ENCODE measurements around the gene FMO5. TPM values are rescaled to one million over a fixed set of nuclear protein-coding genes. Genes with fewer than 3 reads are reported as not detected.
A peak's percentile ranks its signal among the peaks of the same experiment; 100 is the strongest.

The FMO5 gene, protein sequence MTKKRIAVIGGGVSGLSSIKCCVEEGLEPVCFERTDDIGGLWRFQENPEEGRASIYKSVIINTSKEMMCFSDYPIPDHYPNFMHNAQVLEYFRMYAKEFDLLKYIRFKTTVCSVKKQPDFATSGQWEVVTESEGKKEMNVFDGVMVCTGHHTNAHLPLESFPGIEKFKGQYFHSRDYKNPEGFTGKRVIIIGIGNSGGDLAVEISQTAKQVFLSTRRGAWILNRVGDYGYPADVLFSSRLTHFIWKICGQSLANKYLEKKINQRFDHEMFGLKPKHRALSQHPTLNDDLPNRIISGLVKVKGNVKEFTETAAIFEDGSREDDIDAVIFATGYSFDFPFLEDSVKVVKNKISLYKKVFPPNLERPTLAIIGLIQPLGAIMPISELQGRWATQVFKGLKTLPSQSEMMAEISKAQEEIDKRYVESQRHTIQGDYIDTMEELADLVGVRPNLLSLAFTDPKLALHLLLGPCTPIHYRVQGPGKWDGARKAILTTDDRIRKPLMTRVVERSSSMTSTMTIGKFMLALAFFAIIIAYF
- polyA plus RNA-seq: 100 to 1,000 TPM in 1 of 4 donors, 10 to 100 TPM in 3; 15.3 to 115 (median 54.2) TPM
- long read RNA-seq, donor 1: 0 reads
- long read RNA-seq, donor 2, partial matches to known transcripts: 0 of 2 reads
- long read RNA-seq, donor 2, other reads (novel, unspliced or antisense): 0 of 2 reads
- long read RNA-seq, donor 3, partial matches to known transcripts: 0 of 1 reads
- long read RNA-seq, donor 3, other reads (novel, unspliced or antisense): 0 of 1 reads
- long read RNA-seq, donor 4: 0 reads
- long read RNA-seq, donor 5, partial matches to known transcripts: 0 of 1 reads
- long read RNA-seq, donor 5, other reads (novel, unspliced or antisense): 0 of 1 reads
- long read RNA-seq, donor 6: 0 reads
- long read RNA-seq, donor 7: 0 reads
- long read RNA-seq, donor 8: 0 reads
- long read RNA-seq, donor 9: 0 reads
- long read RNA-seq, donor 10, partial matches to known transcripts: 7 of 11 reads
- long read RNA-seq, donor 10, other reads (novel, unspliced or antisense): 0 of 11 reads

DNA sequence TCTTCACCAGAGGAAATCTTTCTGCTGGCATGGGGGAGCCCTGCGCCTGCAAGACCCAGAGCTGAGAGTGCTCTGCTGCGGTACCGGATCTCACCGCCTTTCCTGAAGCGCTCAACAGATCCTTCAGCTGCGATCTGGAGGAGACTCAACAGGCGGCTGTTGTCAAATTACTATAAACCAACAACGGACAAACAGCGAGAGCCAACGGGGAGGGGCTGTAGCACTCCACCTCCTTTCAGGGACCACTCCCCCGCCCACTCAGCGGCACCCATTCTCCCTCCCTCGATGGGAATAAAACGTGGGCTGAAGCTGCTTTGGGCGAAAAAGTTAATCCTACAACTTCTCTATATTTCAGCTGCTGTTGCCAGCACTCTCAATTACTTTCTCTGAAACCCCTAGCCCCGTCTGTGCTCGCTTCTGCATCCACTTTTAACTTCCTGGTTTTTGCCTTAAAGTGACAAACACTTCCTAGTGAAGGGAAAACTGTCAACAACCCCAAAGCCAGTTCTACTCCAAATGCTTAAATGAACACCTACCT, at the start of gene FMO5:
TSS of gene FMO5 (minus strand) at position 147 of the 538 bp plus-strand sequence. CDS start 310 bp downstream, outside the sequence.
- FAIRE-seq (no peak), DNase-seq (peak; percentile 73 to 75)
- H3K36me3 ChIP-seq (ENCODE audit: control insufficient read depth in 3 of 3, insufficient read depth in 2 of 3, low read depth in 1 of 3, low read length in 3 of 3): peaks cover 0 to 2% (median 0%) of the 10 kb centered on the region in 3 donors
- H3K27ac ChIP-seq (ENCODE audit: low read depth in 1 of 3, low read length in 2 of 3): peak within 1 kb of the TSS; percentile 83 to 86 (median 84)
- H3K4me1 ChIP-seq (ENCODE audit: control insufficient read depth in 3 of 3, insufficient read depth in 2 of 3, low read depth in 1 of 3, low read length in 2 of 3): peaks cover 0 to 2% (median 0%) of the 10 kb centered on the region in 3 donors
- H3K9me3 ChIP-seq (ENCODE audit: control insufficient read depth in 2 of 2, insufficient read depth in 1 of 2, low read depth in 1 of 2, low read length in 1 of 2): no peaks in the 10 kb centered on the region
- H3K4me3 ChIP-seq (ENCODE audit: low read depth in 1 of 3, low read length in 3 of 3): peak within 1 kb of the TSS; percentile 53 to 57 (median 57)
- 0 to 2% (median 0%) methylated on average over 17 of the region's 17 CpGs for WGBS, 3 donors
- no peaks in the 10 kb centered on the region for H3K27me3 ChIP-seq (ENCODE audit: control insufficient read depth in 3 of 3, insufficient read depth in 3 of 3, low read length in 3 of 3)

DNA sequence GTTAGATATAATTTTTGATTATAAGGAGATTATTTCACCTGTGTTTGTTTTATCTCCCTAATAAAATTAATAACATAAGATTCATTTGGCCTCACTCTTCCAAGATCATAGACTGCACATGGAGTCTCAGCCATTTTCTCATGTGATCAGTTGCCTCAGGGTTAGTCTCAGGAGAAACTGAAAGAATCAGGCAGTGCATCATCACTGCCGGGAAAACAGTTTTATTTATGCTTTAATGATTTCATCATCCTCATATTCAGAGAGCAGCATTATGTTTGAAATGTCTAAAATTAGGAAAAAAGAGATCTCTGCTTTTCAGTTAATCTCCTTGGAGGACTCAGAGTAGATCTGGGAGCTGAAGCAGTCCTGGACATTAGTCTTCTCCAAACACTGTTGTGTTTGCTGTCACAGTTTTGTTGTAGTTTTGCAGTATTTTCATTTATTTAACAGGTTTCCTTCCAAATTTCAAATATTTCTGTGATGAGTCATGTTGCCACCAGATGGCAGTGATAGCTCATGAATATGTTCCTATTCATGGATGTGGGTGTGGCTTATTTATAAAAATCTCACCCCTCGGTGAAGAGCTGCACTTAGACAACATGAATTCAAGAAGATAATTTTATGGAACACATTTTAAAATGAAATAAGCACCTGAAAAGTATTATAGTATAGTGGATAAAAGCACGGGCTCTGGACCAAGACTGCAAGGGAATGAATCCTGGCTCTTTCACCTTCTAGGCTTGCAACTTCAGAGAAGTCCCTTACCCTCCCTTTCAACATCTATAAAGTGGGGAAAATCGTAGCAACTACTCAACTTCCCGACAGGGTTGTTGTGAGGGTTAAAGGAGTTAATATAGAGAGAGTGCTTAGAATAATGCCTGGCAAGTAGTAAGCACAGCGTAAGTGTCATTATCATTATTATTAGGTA, 48.5 kb upstream of the FMO5 start:
- H3K27ac ChIP-seq (ENCODE audit: low read depth in 1 of 3, low read length in 2 of 3): no peak overlapping the region
- 49 to 62% (median 54%) methylated on average over 6 of the region's 6 CpGs for WGBS, 3 donors
- H3K36me3 ChIP-seq (ENCODE audit: control insufficient read depth in 3 of 3, insufficient read depth in 2 of 3, low read depth in 1 of 3, low read length in 3 of 3): peaks cover 17 to 27% (median 20%) of the 10 kb centered on the region in 3 donors
- H3K27me3 ChIP-seq (ENCODE audit: control insufficient read depth in 3 of 3, insufficient read depth in 3 of 3, low read length in 3 of 3): no peaks in the 10 kb centered on the region
- no peaks in the 10 kb centered on the region for H3K4me1 ChIP-seq (ENCODE audit: control insufficient read depth in 3 of 3, insufficient read depth in 2 of 3, low read depth in 1 of 3, low read length in 2 of 3)
- no peak for FAIRE-seq
- H3K4me3 ChIP-seq (ENCODE audit: low read depth in 1 of 3, low read length in 3 of 3): no peak overlapping the region
- DNase-seq: peak; percentile 27 to 46
- H3K9me3 ChIP-seq (ENCODE audit: control insufficient read depth in 2 of 2, insufficient read depth in 1 of 2, low read depth in 1 of 2, low read length in 1 of 2): no peaks in the 10 kb centered on the region

DNA sequence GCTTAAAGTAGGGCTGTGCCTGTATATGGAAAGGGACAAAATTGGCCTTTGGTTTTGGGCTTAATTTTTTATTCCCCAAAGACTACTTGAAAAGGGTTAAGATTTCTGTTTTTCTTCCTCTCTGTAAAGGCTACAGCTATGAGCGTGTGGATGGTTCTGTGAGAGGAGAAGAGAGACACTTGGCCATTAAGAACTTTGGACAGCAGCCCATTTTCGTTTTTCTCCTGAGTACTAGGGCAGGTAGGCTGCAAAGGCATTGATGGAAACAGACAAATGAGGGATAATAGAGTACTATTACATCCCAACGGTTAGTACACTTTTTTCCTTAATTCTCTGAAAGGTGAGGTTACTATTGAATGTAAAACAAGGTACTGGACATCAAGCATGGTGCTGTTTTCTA, 46.9 kb upstream of the FMO5 start:
- FAIRE-seq (no peak), DNase-seq (no peak)
- H3K4me1 ChIP-seq (ENCODE audit: control insufficient read depth in 3 of 3, insufficient read depth in 2 of 3, low read depth in 1 of 3, low read length in 2 of 3): no peaks in the 10 kb centered on the region
- H3K4me3 ChIP-seq (ENCODE audit: low read depth in 1 of 3, low read length in 3 of 3): no peak overlapping the region
- WGBS, 3 donors: 53 to 66% (median 60%) methylated on average over 3 of the region's 3 CpGs
- H3K36me3 ChIP-seq (ENCODE audit: control insufficient read depth in 3 of 3, insufficient read depth in 2 of 3, low read depth in 1 of 3, low read length in 3 of 3): peaks cover 16 to 21% (median 20%) of the 10 kb centered on the region in 3 donors
- no peaks in the 10 kb centered on the region for H3K9me3 ChIP-seq (ENCODE audit: control insufficient read depth in 2 of 2, insufficient read depth in 1 of 2, low read depth in 1 of 2, low read length in 1 of 2)
- H3K27me3 ChIP-seq (ENCODE audit: control insufficient read depth in 3 of 3, insufficient read depth in 3 of 3, low read length in 3 of 3): no peaks in the 10 kb centered on the region
- no peak overlapping the region for H3K27ac ChIP-seq (ENCODE audit: low read depth in 1 of 3, low read length in 2 of 3)

DNA sequence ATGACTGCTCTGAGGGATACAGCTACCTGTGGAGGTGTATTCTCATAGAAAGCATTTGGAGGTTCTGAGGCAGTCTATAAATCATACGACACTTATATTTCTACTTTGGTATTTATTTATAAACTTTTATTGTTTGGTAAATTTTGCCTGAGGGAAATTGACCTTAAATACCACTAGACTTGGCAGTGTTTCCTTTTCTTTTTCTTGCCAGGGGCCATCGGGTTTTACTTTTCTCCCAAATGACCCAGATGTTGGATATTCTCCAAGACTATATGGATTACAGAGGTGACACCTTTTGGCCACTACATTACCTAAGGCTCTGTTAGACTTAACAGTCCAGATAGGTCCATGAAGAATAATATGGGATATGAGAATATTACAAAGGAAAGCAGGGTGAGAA, 45.6 kb upstream of the FMO5 start:
- Histone ChIP-seq H3K4me1 (ENCODE audit: control insufficient read depth in 3 of 3, insufficient read depth in 2 of 3, low read depth in 1 of 3, low read length in 2 of 3) (no peaks in the 10 kb centered on the region), H3K36me3 (ENCODE audit: control insufficient read depth in 3 of 3, insufficient read depth in 2 of 3, low read depth in 1 of 3, low read length in 3 of 3) (peaks cover 12 to 20% (median 14%) of the 10 kb centered on the region in 3 donors)
- WGBS, 3 donors: 51 to 63% (median 61%) methylated on average over 2 of the region's 2 CpGs

DNA sequence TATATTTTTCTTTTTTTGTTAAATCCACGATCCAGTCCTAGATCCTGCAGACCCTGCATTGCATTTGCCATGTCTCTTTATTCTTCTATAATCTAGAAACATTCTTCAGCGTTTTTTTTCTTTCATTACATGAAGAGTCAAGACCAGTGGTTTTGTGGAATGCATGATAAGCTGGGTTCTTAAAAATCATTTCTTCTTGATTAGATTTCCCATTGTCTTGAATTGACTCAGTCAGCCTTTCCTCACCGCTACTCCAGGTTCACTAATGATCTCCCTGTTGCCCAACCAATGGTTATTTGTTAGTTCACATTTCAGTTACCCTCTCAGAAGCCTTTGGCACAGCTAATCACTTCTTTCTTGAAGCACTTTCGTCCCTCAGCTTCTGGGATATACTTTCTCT, 42.6 kb upstream of the FMO5 start:
- DNase-seq (no peak), FAIRE-seq (no peak)
- Histone ChIP-seq H3K9me3 (ENCODE audit: control insufficient read depth in 2 of 2, insufficient read depth in 1 of 2, low read depth in 1 of 2, low read length in 1 of 2) (no peaks in the 10 kb centered on the region), H3K27ac (ENCODE audit: low read depth in 1 of 3, low read length in 2 of 3) (no peak overlapping the region), H3K27me3 (ENCODE audit: control insufficient read depth in 3 of 3, insufficient read depth in 3 of 3, low read length in 3 of 3) (no peaks in the 10 kb centered on the region), H3K4me1 (ENCODE audit: control insufficient read depth in 3 of 3, insufficient read depth in 2 of 3, low read depth in 1 of 3, low read length in 2 of 3) (no peaks in the 10 kb centered on the region), H3K4me3 (ENCODE audit: low read depth in 1 of 3, low read length in 3 of 3) (no peak overlapping the region), H3K36me3 (ENCODE audit: control insufficient read depth in 3 of 3, insufficient read depth in 2 of 3, low read depth in 1 of 3, low read length in 3 of 3) (peaks cover 9 to 21% (median 14%) of the 10 kb centered on the region in 3 donors)
- 94 to 95% (median 94%) methylated on average over 4 of the region's 4 CpGs for WGBS, 3 donors

More for the DNA sequence above, 45.6 kb upstream of the FMO5 start:
- FAIRE-seq (no peak), DNase-seq (no peak)
- H3K4me3 ChIP-seq (ENCODE audit: low read depth in 1 of 3, low read length in 3 of 3): no peak overlapping the region
- H3K9me3 ChIP-seq (ENCODE audit: control insufficient read depth in 2 of 2, insufficient read depth in 1 of 2, low read depth in 1 of 2, low read length in 1 of 2): no peaks in the 10 kb centered on the region
- H3K27ac ChIP-seq (ENCODE audit: low read depth in 1 of 3, low read length in 2 of 3): no peak overlapping the region
- no peaks in the 10 kb centered on the region for H3K27me3 ChIP-seq (ENCODE audit: control insufficient read depth in 3 of 3, insufficient read depth in 3 of 3, low read length in 3 of 3)

DNA sequence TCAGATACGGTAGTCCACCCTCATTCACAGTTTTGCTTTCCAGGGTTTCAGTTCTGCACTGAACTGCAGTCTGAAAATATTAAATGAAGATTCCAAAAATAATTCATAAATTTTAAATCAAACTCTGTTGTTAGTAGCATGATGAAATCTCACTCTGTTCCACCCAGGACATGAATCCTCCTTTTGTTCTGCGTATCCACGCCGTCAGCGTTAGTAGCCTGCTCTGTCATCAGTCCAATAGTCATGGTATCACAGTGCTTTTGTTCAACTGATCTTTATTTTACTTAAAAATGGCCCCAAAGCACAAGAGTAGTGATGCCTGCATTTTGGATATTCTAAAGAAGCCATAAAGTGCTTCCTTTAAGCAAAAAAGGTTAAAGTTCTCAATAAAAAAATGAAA, 41.2 kb upstream of the FMO5 start:
- no peak for FAIRE-seq
- Histone ChIP-seq H3K9me3 (ENCODE audit: control insufficient read depth in 2 of 2, insufficient read depth in 1 of 2, low read depth in 1 of 2, low read length in 1 of 2) (peaks cover 0 to 3% of the 10 kb centered on the region in 2 donors), H3K27ac (ENCODE audit: low read depth in 1 of 3, low read length in 2 of 3) (no peak overlapping the region), H3K36me3 (ENCODE audit: control insufficient read depth in 3 of 3, insufficient read depth in 2 of 3, low read depth in 1 of 3, low read length in 3 of 3) (peaks cover 5 to 18% (median 14%) of the 10 kb centered on the region in 3 donors), H3K4me1 (ENCODE audit: control insufficient read depth in 3 of 3, insufficient read depth in 2 of 3, low read depth in 1 of 3, low read length in 2 of 3) (no peaks in the 10 kb centered on the region), H3K27me3 (ENCODE audit: control insufficient read depth in 3 of 3, insufficient read depth in 3 of 3, low read length in 3 of 3) (no peaks in the 10 kb centered on the region), H3K4me3 (ENCODE audit: low read depth in 1 of 3, low read length in 3 of 3) (no peak overlapping the region)
- WGBS, 3 donors: 95 to 96% (median 95%) methylated on average over 5 of the region's 5 CpGs
- no peak for DNase-seq

DNA sequence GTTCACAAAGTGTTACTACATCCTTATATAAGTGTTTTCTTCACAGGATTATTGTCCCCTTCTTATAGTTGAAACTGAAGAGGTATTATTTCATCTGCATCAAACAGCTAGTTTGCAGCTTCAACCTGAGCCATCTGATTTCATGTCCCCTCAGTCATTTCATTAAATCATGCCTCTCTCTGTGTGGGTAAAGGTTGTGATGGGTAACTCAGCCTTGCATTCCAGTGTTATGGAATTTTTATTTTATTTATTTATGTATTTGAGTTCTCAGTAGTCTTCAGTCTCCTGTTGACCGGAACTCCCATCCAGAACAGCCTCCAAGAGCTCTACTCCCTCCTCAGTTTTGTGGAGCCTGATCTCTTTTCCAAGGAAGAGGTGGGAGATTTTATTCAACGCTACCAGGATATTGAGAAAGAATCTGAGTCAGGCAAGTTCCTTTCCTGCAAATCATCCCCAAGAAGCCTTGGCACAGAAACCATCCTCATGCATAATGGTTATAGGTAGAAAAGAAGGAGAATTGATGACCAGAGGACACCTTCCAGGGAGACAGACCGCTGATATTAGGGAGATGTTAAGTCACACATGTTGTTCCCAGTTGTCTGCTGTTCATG, 39.1 kb upstream of the FMO5 start:
- no peak for DNase-seq
- no peak for FAIRE-seq
- Histone ChIP-seq H3K4me1 (ENCODE audit: control insufficient read depth in 3 of 3, insufficient read depth in 2 of 3, low read depth in 1 of 3, low read length in 2 of 3) (no peaks in the 10 kb centered on the region), H3K27me3 (ENCODE audit: control insufficient read depth in 3 of 3, insufficient read depth in 3 of 3, low read length in 3 of 3) (no peaks in the 10 kb centered on the region), H3K27ac (ENCODE audit: low read depth in 1 of 3, low read length in 2 of 3) (no peak overlapping the region), H3K36me3 (ENCODE audit: control insufficient read depth in 3 of 3, insufficient read depth in 2 of 3, low read depth in 1 of 3, low read length in 3 of 3) (peaks cover 9 to 17% (median 10%) of the 10 kb centered on the region in 3 donors), H3K4me3 (ENCODE audit: low read depth in 1 of 3, low read length in 3 of 3) (no peak overlapping the region), H3K9me3 (ENCODE audit: control insufficient read depth in 2 of 2, insufficient read depth in 1 of 2, low read depth in 1 of 2, low read length in 1 of 2) (peaks cover 0 to 8% of the 10 kb centered on the region in 2 donors)
- WGBS, 3 donors: 90 to 98% (median 94%) methylated on average over 3 of the region's 3 CpGs

Measured in small intestine (tissue), 16 donors.